Amygdala (tissue), 56 donors: ENCODE results near the gene TDP1.
"Not testable (repeated sequence)": the region's sequence is repeated elsewhere in the genome, so short reads cannot be mapped to it uniquely, and the experiment has no call there.

Experiments used
- DNase-seq, 56 donors: peaks; one replicate each; lab custom pipeline; 2025; lab: John Stamatoyannopoulos, UW

The TDP1 gene

DNA sequence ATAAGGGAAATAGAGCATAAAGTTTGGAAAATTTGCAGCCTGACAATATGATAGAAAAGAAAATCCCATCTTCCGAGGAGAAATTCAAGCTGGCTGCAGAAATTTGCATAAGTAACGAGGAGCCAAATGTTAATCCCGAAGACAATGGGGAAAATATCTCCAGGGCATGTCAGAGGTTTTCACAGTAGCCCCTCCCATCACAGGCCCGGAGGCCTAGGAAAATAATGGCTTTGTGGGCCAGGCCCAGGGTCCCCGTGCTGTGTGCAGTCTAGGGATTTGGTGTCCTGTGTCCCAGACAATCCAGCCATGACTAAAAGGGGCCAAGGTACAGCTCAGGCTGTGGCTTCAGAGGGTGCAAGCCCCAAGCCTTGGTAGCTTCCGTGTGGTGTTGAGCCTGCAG, 133.8 kb downstream of the TDP1 start:
- not testable (repeated sequence) for DNase-seq

GRCh38 chr14:90091393-90091792, 135.7 kb downstream of the TDP1 start:
- no peak for DNase-seq

DNA sequence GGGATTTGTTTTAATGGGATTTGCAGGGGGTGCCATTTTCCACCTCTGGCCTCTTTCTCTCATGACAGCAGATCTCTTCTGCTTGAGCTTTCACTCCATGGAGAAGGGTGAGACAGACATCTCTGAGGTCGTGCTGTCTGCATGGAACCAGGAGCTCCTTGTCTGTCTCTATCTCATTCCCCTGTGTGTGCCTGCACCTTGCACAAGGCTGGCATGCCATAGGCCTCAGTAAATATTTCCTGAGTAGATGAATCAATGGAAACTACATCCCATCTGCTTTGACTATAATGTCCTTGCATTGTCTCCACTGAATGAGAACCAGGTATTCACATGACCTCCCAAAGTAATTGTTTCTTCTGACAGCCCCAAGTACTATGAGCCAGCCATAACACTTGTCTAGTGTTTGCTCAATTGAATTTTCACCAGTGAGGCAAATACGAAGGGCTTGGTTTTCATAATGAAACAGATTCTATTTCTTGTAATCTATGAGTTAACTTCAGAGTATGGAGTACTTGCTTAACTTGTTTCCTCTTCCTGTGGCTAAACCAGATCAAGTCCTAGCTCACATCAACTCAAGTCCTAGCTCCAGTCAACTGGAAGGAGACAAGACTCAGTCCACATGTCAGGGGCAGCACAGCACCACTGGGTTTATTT, 138.3 kb downstream of the TDP1 start:
- no peak for DNase-seq
